ENCODE measurements around the gene SMAD4.

The SMAD4 gene

GRCh38 chr18:51074605-51075004 lies 44.6 kb downstream of the SMAD4 start:
- in situ Hi-C loops (cut with HindIII; ENCODE audit: low sequenced_read_pairs): no loop called here
- no peak for DNase-seq (ENCODE audit: low read depth)
- no peak overlapping the region for H3K4me3 ChIP-seq (ENCODE audit: low read depth, low read length)
- TF ChIP-seq CTCF (IDR thresholded peaks at IDR 0.05; ENCODE audit: low read depth, low read length, missing control alignments): no peak

DNA sequence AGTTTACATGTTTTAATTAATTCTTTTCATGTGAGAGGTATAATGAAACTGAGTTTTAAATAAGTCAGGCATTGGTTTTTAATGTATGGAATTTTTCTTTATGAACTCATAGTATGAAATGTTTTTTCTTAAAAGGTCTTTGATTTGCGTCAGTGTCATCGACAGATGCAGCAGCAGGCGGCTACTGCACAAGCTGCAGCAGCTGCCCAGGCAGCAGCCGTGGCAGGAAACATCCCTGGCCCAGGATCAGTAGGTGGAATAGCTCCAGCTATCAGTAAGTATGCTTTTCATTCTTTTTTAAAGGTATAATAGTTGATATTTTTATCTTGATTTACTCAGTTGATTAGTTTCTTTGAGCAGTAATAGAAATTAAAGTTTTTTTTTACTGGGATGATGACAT lies 46.5 kb downstream of the SMAD4 start:
- TF ChIP-seq CTCF (IDR thresholded peaks at IDR 0.05; ENCODE audit: low read depth, low read length, missing control alignments): no peak
- no peak for DNase-seq (ENCODE audit: low read depth)
- in situ Hi-C loops (cut with HindIII; ENCODE audit: low sequenced_read_pairs): no loop called here
- no peak overlapping the region for H3K4me3 ChIP-seq (ENCODE audit: low read depth, low read length)

DNA sequence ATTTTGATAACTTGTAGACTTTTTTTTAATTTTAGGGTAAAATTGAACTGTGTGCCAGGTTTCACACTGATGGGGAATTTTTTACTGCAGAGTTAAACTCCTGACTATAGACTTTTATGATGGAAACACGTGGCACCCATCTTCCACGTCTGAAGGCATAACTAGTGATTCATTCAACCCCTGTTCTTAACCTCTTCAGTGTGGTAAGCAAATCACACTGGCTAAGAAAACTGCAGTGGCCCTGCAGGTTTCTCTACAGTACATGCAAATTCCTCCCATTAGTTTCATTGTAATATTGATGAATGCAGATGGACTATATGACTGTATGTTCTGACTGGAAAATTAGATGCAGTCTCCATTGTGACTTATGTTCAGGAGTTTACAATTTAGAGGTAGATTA lies 47.2 kb downstream of the SMAD4 start:
- no peak overlapping the region for H3K4me3 ChIP-seq (ENCODE audit: low read depth, low read length)
- in situ Hi-C loops (cut with HindIII; ENCODE audit: low sequenced_read_pairs): no loop called here
- no peak for TF ChIP-seq CTCF (IDR thresholded peaks at IDR 0.05; ENCODE audit: low read depth, low read length, missing control alignments)
- DNase-seq (ENCODE audit: low read depth): peak; percentile 23

- in situ Hi-C loops (cut with HindIII; ENCODE audit: low sequenced_read_pairs): no loop called here
- TF ChIP-seq CTCF (IDR thresholded peaks at IDR 0.05; ENCODE audit: low read depth, low read length, missing control alignments): no peak
- H3K4me3 ChIP-seq (ENCODE audit: low read depth, low read length): no peak overlapping the region
- no peak for DNase-seq (ENCODE audit: low read depth)
Observed at GRCh38 chr18:51078026-51078425, 48.0 kb downstream of the SMAD4 start.

DNA sequence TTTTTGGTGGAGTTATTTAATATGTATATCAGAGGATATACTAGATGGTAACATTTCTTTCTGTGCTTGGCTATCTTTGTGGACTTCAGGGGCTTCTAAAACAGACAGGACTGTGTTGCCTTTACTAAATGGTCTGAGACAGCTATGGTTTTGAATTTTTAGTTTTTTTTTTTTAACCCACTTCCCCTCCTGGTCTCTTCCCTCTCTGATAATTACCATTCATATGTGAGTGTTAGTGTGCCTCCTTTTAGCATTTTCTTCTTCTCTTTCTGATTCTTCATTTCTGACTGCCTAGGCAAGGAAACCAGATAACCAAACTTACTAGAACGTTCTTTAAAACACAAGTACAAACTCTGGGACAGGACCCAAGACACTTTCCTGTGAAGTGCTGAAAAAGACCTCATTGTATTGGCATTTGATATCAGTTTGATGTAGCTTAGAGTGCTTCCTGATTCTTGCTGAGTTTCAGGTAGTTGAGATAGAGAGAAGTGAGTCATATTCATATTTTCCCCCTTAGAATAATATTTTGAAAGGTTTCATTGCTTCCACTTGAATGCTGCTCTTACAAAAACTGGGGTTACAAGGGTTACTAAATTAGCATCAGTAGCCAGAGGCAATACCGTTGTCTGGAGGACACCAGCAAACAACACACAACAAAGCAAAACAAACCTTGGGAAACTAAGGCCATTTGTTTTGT lies 52.7 kb downstream of the SMAD4 start:
- no peak overlapping the region for H3K4me3 ChIP-seq (ENCODE audit: low read depth, low read length)
- TF ChIP-seq CTCF (IDR thresholded peaks at IDR 0.05; ENCODE audit: low read depth, low read length, missing control alignments): no peak
- in situ Hi-C loops (cut with HindIII; ENCODE audit: low sequenced_read_pairs): no loop called here
- peak; percentile 33 for DNase-seq (ENCODE audit: low read depth)

- no peak overlapping the region for H3K4me3 ChIP-seq (ENCODE audit: low read depth, low read length)
- TF ChIP-seq CTCF (IDR thresholded peaks at IDR 0.05; ENCODE audit: low read depth, low read length, missing control alignments): no peak
- in situ Hi-C loops (cut with HindIII; ENCODE audit: low sequenced_read_pairs): no loop called here
- no peak for DNase-seq (ENCODE audit: low read depth)
Observed at GRCh38 chr18:51083398-51083797, 53.4 kb downstream of the SMAD4 start.

Measured in astrocyte of the cerebellum (primary cell).